Measurements from ENCODE around the gene TCHHL1. TPM values are rescaled to one million over a fixed set of nuclear protein-coding genes. Genes with fewer than 3 reads are reported as not detected.

TCHHL1 gene
- total and polyA plus RNA-seq, 9 of the 15 experiments (the other 6 are each of a cell fraction or from before 2014, with no cell fraction given): not detected

DNA sequence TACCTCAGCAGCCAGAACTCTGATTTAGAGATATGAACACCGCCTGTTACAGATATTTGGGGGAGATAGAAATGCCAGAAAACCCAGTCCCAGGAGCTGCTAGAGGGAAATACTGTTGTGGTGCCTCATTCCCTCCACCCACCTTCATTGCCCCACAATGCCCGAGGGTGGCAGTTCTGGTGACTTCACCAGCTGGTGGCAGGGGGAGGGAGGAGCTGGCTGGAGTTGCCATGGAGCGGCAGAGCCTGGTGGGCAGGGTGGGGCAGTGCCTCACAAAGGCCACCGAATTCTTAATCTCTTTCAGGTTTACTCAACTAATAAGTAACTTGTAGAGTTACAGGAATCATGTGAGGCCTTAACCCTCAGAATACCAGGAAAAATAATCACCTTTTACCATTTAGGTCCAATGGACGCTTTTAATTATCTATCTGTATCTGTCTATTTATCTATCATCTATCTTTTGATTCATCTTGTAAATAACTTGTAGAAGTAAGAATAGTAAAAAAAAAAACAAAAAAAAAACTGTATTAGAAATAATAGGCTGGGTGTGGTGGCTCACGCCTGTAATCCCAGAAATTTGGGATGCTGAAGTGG, 40.4 kb downstream of the TCHHL1 start (continued):
- TF ChIP-seq HDAC1 (IDR thresholded peaks at IDR 0.05) (0 out of 4 replicates have a peak, but pooled peaks of 1 of the 2 experiments have one; percentile 1), TEAD4 (IDR thresholded peaks at IDR 0.05; ENCODE audit: low read length) (no peak), TEAD4 (CRISPR knock-in tag; IDR thresholded peaks at IDR 0.05; ENCODE audit: borderline replicate concordance) (no peak), NRF1 (conservative IDR thresholded peaks at IDR 0.05 in 1 of 2, IDR thresholded peaks at IDR 0.05 in 1 of 2) (peak in 1 of 2 experiments; percentile 4; a peak in 1 of 4 replicates), ZNF79 (CRISPR knock-in tag; IDR thresholded peaks at IDR 0.05; ENCODE audit: low read depth) (no peak), DPF2 (IDR thresholded peaks at IDR 0.05) (no peak), ZBTB1 (CRISPR knock-in tag; IDR thresholded peaks at IDR 0.05; ENCODE audit: borderline replicate concordance, low read depth) (no peak), TEAD2 (tag; IDR thresholded peaks at IDR 0.05) (no peak), GATAD2B (IDR thresholded peaks at IDR 0.05; ENCODE audit: borderline replicate concordance) (no peak), MEIS2 (IDR thresholded peaks at IDR 0.05; ENCODE audit: partially characterized antibody) (no peak), JUN (IDR thresholded peaks at IDR 0.05; ENCODE audit: borderline replicate concordance, low read depth, low read length) (no peak), JUN (CRISPR knock-in tag; IDR thresholded peaks at IDR 0.05; ENCODE audit: borderline replicate concordance) (no peak), PML (IDR thresholded peaks at IDR 0.05; ENCODE audit: low read length) (no peak), IRF2 (CRISPR knock-in tag; IDR thresholded peaks at IDR 0.05) (no peak), BRD4 (IDR thresholded peaks at IDR 0.05) (no peak), ZNF436 (CRISPR knock-in tag; IDR thresholded peaks at IDR 0.05) (no peak), BRF1 (IDR thresholded peaks at IDR 0.05; ENCODE audit: borderline replicate concordance, extremely low read depth, insufficient read length) (no peak), ZNF354B (CRISPR knock-in tag; IDR thresholded peaks at IDR 0.05) (no peak)
- TF ChIP-seq, protein P1, sequence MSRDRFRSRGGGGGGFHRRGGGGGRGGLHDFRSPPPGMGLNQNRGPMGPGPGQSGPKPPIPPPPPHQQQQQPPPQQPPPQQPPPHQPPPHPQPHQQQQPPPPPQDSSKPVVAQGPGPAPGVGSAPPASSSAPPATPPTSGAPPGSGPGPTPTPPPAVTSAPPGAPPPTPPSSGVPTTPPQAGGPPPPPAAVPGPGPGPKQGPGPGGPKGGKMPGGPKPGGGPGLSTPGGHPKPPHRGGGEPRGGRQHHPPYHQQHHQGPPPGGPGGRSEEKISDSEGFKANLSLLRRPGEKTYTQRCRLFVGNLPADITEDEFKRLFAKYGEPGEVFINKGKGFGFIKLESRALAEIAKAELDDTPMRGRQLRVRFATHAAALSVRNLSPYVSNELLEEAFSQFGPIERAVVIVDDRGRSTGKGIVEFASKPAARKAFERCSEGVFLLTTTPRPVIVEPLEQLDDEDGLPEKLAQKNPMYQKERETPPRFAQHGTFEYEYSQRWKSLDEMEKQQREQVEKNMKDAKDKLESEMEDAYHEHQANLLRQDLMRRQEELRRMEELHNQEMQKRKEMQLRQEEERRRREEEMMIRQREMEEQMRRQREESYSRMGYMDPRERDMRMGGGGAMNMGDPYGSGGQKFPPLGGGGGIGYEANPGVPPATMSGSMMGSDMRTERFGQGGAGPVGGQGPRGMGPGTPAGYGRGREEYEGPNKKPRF (IDR thresholded peaks at IDR 0.05; ENCODE audit: low read depth, low read length): no peak
- TF ChIP-seq, protein P2, sequence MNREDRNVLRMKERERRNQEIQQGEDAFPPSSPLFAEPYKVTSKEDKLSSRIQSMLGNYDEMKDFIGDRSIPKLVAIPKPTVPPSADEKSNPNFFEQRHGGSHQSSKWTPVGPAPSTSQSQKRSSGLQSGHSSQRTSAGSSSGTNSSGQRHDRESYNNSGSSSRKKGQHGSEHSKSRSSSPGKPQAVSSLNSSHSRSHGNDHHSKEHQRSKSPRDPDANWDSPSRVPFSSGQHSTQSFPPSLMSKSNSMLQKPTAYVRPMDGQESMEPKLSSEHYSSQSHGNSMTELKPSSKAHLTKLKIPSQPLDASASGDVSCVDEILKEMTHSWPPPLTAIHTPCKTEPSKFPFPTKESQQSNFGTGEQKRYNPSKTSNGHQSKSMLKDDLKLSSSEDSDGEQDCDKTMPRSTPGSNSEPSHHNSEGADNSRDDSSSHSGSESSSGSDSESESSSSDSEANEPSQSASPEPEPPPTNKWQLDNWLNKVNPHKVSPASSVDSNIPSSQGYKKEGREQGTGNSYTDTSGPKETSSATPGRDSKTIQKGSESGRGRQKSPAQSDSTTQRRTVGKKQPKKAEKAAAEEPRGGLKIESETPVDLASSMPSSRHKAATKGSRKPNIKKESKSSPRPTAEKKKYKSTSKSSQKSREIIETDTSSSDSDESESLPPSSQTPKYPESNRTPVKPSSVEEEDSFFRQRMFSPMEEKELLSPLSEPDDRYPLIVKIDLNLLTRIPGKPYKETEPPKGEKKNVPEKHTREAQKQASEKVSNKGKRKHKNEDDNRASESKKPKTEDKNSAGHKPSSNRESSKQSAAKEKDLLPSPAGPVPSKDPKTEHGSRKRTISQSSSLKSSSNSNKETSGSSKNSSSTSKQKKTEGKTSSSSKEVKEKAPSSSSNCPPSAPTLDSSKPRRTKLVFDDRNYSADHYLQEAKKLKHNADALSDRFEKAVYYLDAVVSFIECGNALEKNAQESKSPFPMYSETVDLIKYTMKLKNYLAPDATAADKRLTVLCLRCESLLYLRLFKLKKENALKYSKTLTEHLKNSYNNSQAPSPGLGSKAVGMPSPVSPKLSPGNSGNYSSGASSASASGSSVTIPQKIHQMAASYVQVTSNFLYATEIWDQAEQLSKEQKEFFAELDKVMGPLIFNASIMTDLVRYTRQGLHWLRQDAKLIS (CRISPR knock-in tag; IDR thresholded peaks at IDR 0.05): no peak; the same call in 1 of the 2 replicates
- TF ChIP-seq, protein P3, sequence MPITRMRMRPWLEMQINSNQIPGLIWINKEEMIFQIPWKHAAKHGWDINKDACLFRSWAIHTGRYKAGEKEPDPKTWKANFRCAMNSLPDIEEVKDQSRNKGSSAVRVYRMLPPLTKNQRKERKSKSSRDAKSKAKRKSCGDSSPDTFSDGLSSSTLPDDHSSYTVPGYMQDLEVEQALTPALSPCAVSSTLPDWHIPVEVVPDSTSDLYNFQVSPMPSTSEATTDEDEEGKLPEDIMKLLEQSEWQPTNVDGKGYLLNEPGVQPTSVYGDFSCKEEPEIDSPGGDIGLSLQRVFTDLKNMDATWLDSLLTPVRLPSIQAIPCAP (CRISPR knock-in tag; IDR thresholded peaks at IDR 0.05; ENCODE audit: borderline replicate concordance): no peak
- TF ChIP-seq, protein P4, sequence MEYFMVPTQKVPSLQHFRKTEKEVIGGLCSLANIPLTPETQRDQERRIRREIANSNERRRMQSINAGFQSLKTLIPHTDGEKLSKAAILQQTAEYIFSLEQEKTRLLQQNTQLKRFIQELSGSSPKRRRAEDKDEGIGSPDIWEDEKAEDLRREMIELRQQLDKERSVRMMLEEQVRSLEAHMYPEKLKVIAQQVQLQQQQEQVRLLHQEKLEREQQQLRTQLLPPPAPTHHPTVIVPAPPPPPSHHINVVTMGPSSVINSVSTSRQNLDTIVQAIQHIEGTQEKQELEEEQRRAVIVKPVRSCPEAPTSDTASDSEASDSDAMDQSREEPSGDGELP (CRISPR knock-in tag; IDR thresholded peaks at IDR 0.05; ENCODE audit: borderline replicate concordance): 0 out of 2 replicates have a peak, but pooled peaks have one; percentile 3
